H1 (cell line): Measurements from ENCODE around the gene CPPED1. TPM values are rescaled to one million over a fixed set of nuclear protein-coding genes. Genes with fewer than 3 reads are reported as not detected.
A peak's percentile ranks its signal among the peaks of the same experiment; 100 is the strongest.

Source experiments
- RXRA ChIP-seq: IDR thresholded peaks from 2 replicates; pipeline ENCODE4 v1.6.1; 2011; ENCODE audit warnings: low read depth, mild to moderate bottlenecking, low read length, moderate library complexity; ENCODE audit not compliant: insufficient read depth
- polyA plus RNA-seq, 7 experiments: library from polyadenylated mRNA; depleted of rRNA in 3 of 7; stranded (reverse) in 5 of 7; unstranded in 2 of 7; fragments of >200 nt in 5 of 7; fragments of 200-250 nt in 2 of 7; gene quantifications; 1 replicate in 5 of 7; 2 replicates in 1 of 7; 4 replicates in 1 of 7; pipeline versions ENCODE4 v1.2.1 to v1.2.3, GENCODE V29; 2011 to 2013; ENCODE audit warnings: missing spikeins in 2 of 7, mixed read lengths in 2 of 7
- total RNA-seq: library from RNA; stranded (reverse); fragmentation: NEBNext Ultra II Directional; extraction: Animal tissue kit (Norgen Biotek cat#: 25700); gene quantifications from 2 replicates; pipeline ENCODE4 v1.2.1, GENCODE V29; 2021

CPPED1 gene
- total and polyA plus RNA-seq, 2 of the 8 experiments (the other 6 are each of a cell fraction or from before 2014, with no cell fraction given) = 3.5 to 11.2 TPM

DNA sequence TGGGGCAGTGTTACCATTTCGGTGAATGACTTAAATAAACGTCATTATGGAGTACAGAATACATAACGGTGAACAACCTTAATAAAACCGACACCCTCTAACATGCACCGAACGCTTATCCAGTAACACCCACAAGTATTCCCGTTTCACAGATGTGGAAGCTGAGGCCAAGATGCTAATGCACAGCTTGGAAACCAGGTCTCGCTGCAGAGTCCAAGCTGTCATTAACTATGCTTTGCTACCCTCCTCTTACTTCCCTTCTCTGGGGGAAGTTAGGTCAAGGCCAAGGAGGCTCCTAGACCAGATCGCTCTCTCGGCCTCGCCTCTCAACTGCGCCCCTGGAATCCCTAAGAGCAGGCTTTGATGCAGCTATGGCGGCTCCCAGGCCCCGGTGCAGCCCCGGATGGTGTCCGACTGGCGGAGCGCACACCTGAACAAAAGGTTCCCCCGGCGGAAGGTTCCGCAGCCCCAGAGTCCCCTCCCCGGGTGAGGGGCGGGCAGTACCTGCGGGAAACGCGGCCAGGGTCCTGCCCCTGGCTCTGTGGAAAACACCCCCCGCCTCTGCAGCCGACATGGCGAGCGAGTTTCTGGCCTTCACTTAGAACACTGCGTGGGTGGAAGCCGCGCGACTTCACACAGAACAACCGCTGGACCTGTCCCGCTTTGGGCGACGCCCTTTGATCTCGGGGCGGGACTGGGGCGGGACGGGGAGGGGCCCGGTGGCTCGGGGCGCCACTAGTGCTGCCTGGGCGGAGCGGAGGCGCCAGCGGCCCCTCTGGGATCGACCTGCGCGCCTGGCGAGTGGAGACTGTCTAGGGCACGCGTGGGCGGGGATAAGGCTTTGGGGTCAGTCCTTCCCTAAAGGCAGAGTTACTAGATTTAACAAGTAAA lies at the start of gene CPPED1 (continued):
- TF ChIP-seq RXRA = 0 out of 2 replicates have a peak, but pooled peaks have one; percentile 3
- TF ChIP-seq, all 59 proteins: peak for 35
